HL-60 (cell line): ENCODE data around the gene TRIM17.
"Not testable (repeated sequence)": the region's sequence is repeated elsewhere in the genome, so short reads cannot be mapped to it uniquely, and the experiment has no call there.

Experiments used
- DNase-seq, 2 experiments: peaks; one replicate each; pipeline ENCODE4 v3.0.0-alpha.2; 2010 to 2020; ENCODE audit warnings: low read depth in 1 of 2, low spot score in 1 of 2
- H3K27ac ChIP-seq: fragments of 250-450 bp; sonication (Bioruptor Pico); replicated peaks from 2 replicates; pipeline ENCODE4 v1.5.1; 2020; ENCODE audit warnings: mild to moderate bottlenecking, moderate library complexity
- H3K27me3 ChIP-seq: fragments of 250-450 bp; sonication (Bioruptor Pico); 2 replicates; pipeline ENCODE4 v1.5.1; 2021; ENCODE audit warnings: mild to moderate bottlenecking, moderate library complexity; ENCODE audit not compliant: insufficient read depth, poor library complexity, severe bottlenecking
- H3K4me3 ChIP-seq: replicated peaks from 2 replicates; pipeline ENCODE4 v1.5.1; 2011; ENCODE audit warnings: mild to moderate bottlenecking, control low read depth, low read length; ENCODE audit not compliant: insufficient read depth
- GABPA ChIP-seq: IDR thresholded peaks from 2 replicates; pipeline ENCODE4 v1.6.1; 2012; ENCODE audit warnings: low read depth
- POLR2AphosphoS5 ChIP-seq: IDR thresholded peaks from 2 replicates; pipeline ENCODE4 v1.6.1; 2012; ENCODE audit warnings: low read depth
- SPI1 ChIP-seq: IDR thresholded peaks from 2 replicates; pipeline ENCODE4 v1.6.1; 2012; ENCODE audit warnings: low read depth, mild to moderate bottlenecking, borderline replicate concordance
- TF ChIP-seq, protein P1 (sequence below): IDR thresholded peaks from 2 replicates; pipeline ENCODE4 v1.6.1; 2012; ENCODE audit warnings: low read depth; ENCODE audit not compliant: insufficient replicate concordance
- TF ChIP-seq, protein P2 (sequence below): IDR thresholded peaks from one replicate; pipeline ENCODE4 v1.5.1; 2011; ENCODE audit warnings: low read length, control low read depth, inconsistent platforms; ENCODE audit not compliant: insufficient read depth

TRIM17 gene

DNA sequence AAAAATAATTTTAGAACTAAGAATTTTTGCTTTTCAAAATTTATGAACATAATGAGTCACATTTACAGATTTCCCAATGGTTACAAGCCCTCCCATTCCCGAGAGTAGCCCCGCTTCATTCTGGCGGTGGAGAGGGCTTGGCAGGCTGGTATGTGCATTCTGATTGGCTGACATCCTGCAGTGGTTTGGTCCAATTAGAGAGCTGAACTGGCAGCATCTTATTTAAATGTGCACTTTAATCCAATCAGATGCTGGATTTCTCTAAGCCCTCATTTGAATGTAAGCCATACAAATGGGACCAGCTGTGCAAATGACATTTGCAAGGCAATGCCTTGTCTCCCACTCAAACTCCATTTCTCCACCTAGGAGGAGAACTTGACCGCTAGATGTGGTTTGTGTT lies 18.0 kb upstream of the TRIM17 start:
- no peak overlapping the region for H3K27ac ChIP-seq
- peaks cover 13% of the 10 kb centered on the region for H3K27me3 ChIP-seq
- no peak for DNase-seq
- TF ChIP-seq, protein P1, sequence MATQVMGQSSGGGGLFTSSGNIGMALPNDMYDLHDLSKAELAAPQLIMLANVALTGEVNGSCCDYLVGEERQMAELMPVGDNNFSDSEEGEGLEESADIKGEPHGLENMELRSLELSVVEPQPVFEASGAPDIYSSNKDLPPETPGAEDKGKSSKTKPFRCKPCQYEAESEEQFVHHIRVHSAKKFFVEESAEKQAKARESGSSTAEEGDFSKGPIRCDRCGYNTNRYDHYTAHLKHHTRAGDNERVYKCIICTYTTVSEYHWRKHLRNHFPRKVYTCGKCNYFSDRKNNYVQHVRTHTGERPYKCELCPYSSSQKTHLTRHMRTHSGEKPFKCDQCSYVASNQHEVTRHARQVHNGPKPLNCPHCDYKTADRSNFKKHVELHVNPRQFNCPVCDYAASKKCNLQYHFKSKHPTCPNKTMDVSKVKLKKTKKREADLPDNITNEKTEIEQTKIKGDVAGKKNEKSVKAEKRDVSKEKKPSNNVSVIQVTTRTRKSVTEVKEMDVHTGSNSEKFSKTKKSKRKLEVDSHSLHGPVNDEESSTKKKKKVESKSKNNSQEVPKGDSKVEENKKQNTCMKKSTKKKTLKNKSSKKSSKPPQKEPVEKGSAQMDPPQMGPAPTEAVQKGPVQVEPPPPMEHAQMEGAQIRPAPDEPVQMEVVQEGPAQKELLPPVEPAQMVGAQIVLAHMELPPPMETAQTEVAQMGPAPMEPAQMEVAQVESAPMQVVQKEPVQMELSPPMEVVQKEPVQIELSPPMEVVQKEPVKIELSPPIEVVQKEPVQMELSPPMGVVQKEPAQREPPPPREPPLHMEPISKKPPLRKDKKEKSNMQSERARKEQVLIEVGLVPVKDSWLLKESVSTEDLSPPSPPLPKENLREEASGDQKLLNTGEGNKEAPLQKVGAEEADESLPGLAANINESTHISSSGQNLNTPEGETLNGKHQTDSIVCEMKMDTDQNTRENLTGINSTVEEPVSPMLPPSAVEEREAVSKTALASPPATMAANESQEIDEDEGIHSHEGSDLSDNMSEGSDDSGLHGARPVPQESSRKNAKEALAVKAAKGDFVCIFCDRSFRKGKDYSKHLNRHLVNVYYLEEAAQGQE = no peak
- no peak for TF ChIP-seq POLR2AphosphoS5
- TF ChIP-seq, protein P2, sequence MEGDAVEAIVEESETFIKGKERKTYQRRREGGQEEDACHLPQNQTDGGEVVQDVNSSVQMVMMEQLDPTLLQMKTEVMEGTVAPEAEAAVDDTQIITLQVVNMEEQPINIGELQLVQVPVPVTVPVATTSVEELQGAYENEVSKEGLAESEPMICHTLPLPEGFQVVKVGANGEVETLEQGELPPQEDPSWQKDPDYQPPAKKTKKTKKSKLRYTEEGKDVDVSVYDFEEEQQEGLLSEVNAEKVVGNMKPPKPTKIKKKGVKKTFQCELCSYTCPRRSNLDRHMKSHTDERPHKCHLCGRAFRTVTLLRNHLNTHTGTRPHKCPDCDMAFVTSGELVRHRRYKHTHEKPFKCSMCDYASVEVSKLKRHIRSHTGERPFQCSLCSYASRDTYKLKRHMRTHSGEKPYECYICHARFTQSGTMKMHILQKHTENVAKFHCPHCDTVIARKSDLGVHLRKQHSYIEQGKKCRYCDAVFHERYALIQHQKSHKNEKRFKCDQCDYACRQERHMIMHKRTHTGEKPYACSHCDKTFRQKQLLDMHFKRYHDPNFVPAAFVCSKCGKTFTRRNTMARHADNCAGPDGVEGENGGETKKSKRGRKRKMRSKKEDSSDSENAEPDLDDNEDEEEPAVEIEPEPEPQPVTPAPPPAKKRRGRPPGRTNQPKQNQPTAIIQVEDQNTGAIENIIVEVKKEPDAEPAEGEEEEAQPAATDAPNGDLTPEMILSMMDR = no peak
- no peak for TF ChIP-seq SPI1
- no peak for TF ChIP-seq GABPA
- H3K4me3 ChIP-seq = no peak overlapping the region

DNA sequence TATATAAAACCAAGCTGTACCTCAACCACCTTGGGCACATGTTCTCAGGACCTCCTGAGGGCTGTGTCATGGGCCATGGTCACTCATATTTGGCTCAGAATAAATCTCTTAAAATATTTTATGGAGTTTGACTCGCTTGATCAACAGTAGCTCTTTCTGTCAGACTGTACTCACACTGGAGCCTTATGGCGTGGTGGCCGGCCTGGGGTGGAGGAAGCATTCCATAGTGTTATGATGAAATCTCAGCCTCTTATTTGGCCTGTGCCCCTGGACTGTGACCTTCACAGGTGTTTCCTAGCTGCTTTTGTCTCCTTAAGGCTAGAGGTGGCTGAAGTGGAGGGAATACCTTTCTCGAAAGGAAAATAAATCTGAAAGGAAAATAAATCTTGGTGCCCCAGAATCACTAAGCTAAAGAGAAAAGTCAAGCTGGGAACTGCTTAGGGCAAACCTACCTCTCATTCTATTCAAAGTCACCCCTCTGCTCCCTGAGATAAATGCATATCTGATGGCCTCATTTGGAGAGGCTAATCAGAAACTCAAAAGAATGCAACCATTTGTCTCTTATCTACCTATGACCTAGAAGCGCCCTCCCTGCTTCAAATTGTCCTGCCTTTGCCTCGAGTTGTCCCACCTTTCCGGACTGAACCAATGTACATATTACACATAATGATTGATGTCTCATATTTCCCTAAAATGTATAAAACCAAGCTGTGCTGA lies 16.8 kb upstream of the TRIM17 start:
- not testable (repeated sequence) for DNase-seq, H3K4me3 ChIP-seq, H3K27ac ChIP-seq
- peaks cover 13% of the 10 kb centered on the region for H3K27me3 ChIP-seq

DNA sequence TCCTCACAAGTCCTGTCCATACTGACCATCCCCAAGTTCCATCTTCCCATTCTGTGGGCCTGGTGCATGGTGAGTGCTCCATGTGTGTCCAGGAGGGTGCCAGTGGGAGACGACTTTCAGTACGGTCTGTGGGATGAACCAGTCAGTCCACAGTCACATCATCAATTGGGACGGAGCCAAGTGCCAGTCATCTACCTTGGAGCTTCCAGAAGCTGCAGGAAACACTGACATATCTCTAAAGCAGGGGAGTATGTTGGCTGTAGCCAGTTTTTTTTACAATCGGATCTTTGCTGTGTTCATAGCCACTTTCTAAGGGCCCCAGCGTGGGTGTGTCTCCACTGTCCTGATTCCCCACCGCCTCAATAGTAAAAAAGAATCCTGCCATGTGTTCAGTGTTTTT lies 13.6 kb upstream of the TRIM17 start:
- no peak overlapping the region for H3K27ac ChIP-seq
- no peak for DNase-seq
- H3K27me3 ChIP-seq = peaks cover 13% of the 10 kb centered on the region
- no peak for TF ChIP-seq POLR2AphosphoS5
- TF ChIP-seq, protein P2 = no peak
- no peak for TF ChIP-seq SPI1
- TF ChIP-seq, protein P1 = no peak
- no peak for TF ChIP-seq GABPA
- no peak overlapping the region for H3K4me3 ChIP-seq

GRCh38 chr1:228429698-228430097 lies 13.0 kb upstream of the TRIM17 start:
- DNase-seq = no peak
- TF ChIP-seq, protein P2 = no peak
- TF ChIP-seq GABPA (no peak), SPI1 (no peak), POLR2AphosphoS5 (no peak)
- TF ChIP-seq, protein P1 = no peak
- H3K4me3 ChIP-seq = no peak overlapping the region
- peaks cover 11% of the 10 kb centered on the region for H3K27me3 ChIP-seq
- no peak overlapping the region for H3K27ac ChIP-seq
